BLaER1 (cell line): Measurements from ENCODE around the gene BBOX1.

Experiments used
- H3K27ac ChIP-seq: shearing (Covaris generic); formaldehyde crosslinking; 2 replicates; pipeline ENCODE4 v1.8.1; 2022
- H3K27me3 ChIP-seq: shearing (Covaris generic); formaldehyde crosslinking; 2 replicates; pipeline ENCODE4 v1.8.1; 2022
- H3K36me3 ChIP-seq: shearing (Covaris generic); formaldehyde crosslinking; 2 replicates; pipeline ENCODE4 v1.8.1; 2022
- H3K4me1 ChIP-seq: shearing (Covaris generic); formaldehyde crosslinking; 2 replicates; pipeline ENCODE4 v1.8.1; 2022
- H3K4me2 ChIP-seq: shearing (Covaris generic); formaldehyde crosslinking; 2 replicates; pipeline ENCODE4 v1.8.1; 2022
- H3K4me3 ChIP-seq: shearing (Covaris generic); formaldehyde crosslinking; 2 replicates; pipeline ENCODE4 v1.8.1; 2022
- H3K9ac ChIP-seq: shearing (Covaris generic); formaldehyde crosslinking; 2 replicates; pipeline ENCODE4 v1.8.1; 2022
- H3K9me3 ChIP-seq: shearing (Covaris generic); formaldehyde crosslinking; 2 replicates; pipeline ENCODE4 v1.8.1; 2022
- H4K20me1 ChIP-seq: shearing (Covaris generic); formaldehyde crosslinking; 2 replicates; pipeline ENCODE4 v1.8.1; 2022
- Cebpa-rat ChIP-seq: shearing (Covaris generic); IDR thresholded peaks from 2 replicates; pipeline ENCODE4 v1.8.1; 2022

The BBOX1 gene

GRCh38 chr11:27095059-27095458 is 54.4 kb downstream of the BBOX1 start:
- peaks cover 21% of the 10 kb centered on the region for H3K9me3 ChIP-seq
- H3K27me3 ChIP-seq, result no peaks in the 10 kb centered on the region
- no peak for TF ChIP-seq Cebpa-rat
- no peaks in the 10 kb centered on the region for H3K36me3 ChIP-seq
- no peaks in the 10 kb centered on the region for H3K4me1 ChIP-seq
- H3K9ac ChIP-seq, result no peak overlapping the region
- no peaks in the 10 kb centered on the region for H4K20me1 ChIP-seq
- H3K27ac ChIP-seq, result no peak overlapping the region
- H3K4me2 ChIP-seq, result no peak overlapping the region
- no peak overlapping the region for H3K4me3 ChIP-seq

GRCh38 chr11:27095887-27096286 is 55.3 kb downstream of the BBOX1 start:
- Histone ChIP-seq H4K20me1 (no peaks in the 10 kb centered on the region), H3K9me3 (peaks cover 13% of the 10 kb centered on the region), H3K36me3 (no peaks in the 10 kb centered on the region), H3K4me2 (no peak overlapping the region), H3K4me3 (no peak overlapping the region), H3K27ac (no peak overlapping the region), H3K27me3 (no peaks in the 10 kb centered on the region), H3K4me1 (no peaks in the 10 kb centered on the region), H3K9ac (no peak overlapping the region)
- TF ChIP-seq Cebpa-rat, result no peak

- no peak for TF ChIP-seq Cebpa-rat
- Histone ChIP-seq H4K20me1 (no peaks in the 10 kb centered on the region), H3K9me3 (0 out of 2 replicates have a peak, but pooled peaks cover under 1% of the 10 kb centered on the region), H3K4me1 (no peaks in the 10 kb centered on the region), H3K9ac (no peak overlapping the region), H3K27ac (no peak overlapping the region), H3K36me3 (no peaks in the 10 kb centered on the region), H3K4me3 (no peak overlapping the region), H3K4me2 (no peak overlapping the region), H3K27me3 (no peaks in the 10 kb centered on the region)
These were observed 56.9 kb downstream of the BBOX1 start for GRCh38 chr11:27097551-27097950.

GRCh38 chr11:27100534-27100933 is 59.9 kb downstream of the BBOX1 start:
- no peak overlapping the region for H3K9ac ChIP-seq
- TF ChIP-seq Cebpa-rat, result no peak
- H3K27me3 ChIP-seq, result no peaks in the 10 kb centered on the region
- H3K36me3 ChIP-seq, result no peaks in the 10 kb centered on the region
- H3K4me1 ChIP-seq, result no peaks in the 10 kb centered on the region
- no peaks in the 10 kb centered on the region for H3K9me3 ChIP-seq
- H3K27ac ChIP-seq, result no peak overlapping the region
- H3K4me2 ChIP-seq, result no peak overlapping the region
- no peaks in the 10 kb centered on the region for H4K20me1 ChIP-seq
- H3K4me3 ChIP-seq, result no peak overlapping the region

- Histone ChIP-seq H3K9ac (no peak overlapping the region), H3K36me3 (no peaks in the 10 kb centered on the region), H3K4me1 (no peaks in the 10 kb centered on the region), H3K27ac (no peak overlapping the region), H3K27me3 (no peaks in the 10 kb centered on the region), H4K20me1 (no peaks in the 10 kb centered on the region), H3K9me3 (no peaks in the 10 kb centered on the region), H3K4me2 (no peak overlapping the region), H3K4me3 (no peak overlapping the region)
- no peak for TF ChIP-seq Cebpa-rat
These were observed 66.9 kb downstream of the BBOX1 start for GRCh38 chr11:27107548-27107947.

GRCh38 chr11:27108809-27109208 is 68.2 kb downstream of the BBOX1 start:
- Histone ChIP-seq H3K4me2 (no peak overlapping the region), H3K4me3 (no peak overlapping the region), H3K27ac (no peak overlapping the region), H3K4me1 (no peaks in the 10 kb centered on the region), H3K9me3 (no peaks in the 10 kb centered on the region), H3K36me3 (no peaks in the 10 kb centered on the region), H4K20me1 (no peaks in the 10 kb centered on the region), H3K9ac (no peak overlapping the region), H3K27me3 (no peaks in the 10 kb centered on the region)
- no peak for TF ChIP-seq Cebpa-rat

GRCh38 chr11:27111896-27112295 is 71.3 kb downstream of the BBOX1 start:
- H3K4me3 ChIP-seq, result no peak overlapping the region
- H4K20me1 ChIP-seq, result no peaks in the 10 kb centered on the region
- H3K4me2 ChIP-seq, result no peak overlapping the region
- no peaks in the 10 kb centered on the region for H3K27me3 ChIP-seq
- no peak for TF ChIP-seq Cebpa-rat
- H3K9ac ChIP-seq, result no peak overlapping the region
- H3K36me3 ChIP-seq, result no peaks in the 10 kb centered on the region
- H3K4me1 ChIP-seq, result no peaks in the 10 kb centered on the region
- no peaks in the 10 kb centered on the region for H3K9me3 ChIP-seq
- H3K27ac ChIP-seq, result no peak overlapping the region

GRCh38 chr11:27112946-27113345 is 72.3 kb downstream of the BBOX1 start:
- H3K36me3 ChIP-seq, result no peaks in the 10 kb centered on the region
- no peaks in the 10 kb centered on the region for H3K9me3 ChIP-seq
- H3K4me3 ChIP-seq, result no peak overlapping the region
- TF ChIP-seq Cebpa-rat, result no peak
- no peaks in the 10 kb centered on the region for H3K4me1 ChIP-seq
- H3K4me2 ChIP-seq, result no peak overlapping the region
- no peaks in the 10 kb centered on the region for H4K20me1 ChIP-seq
- no peaks in the 10 kb centered on the region for H3K27me3 ChIP-seq
- no peak overlapping the region for H3K27ac ChIP-seq
- H3K9ac ChIP-seq, result no peak overlapping the region

GRCh38 chr11:27115051-27115650 is 74.5 kb downstream of the BBOX1 start:
- no peak overlapping the region for H3K9ac ChIP-seq
- H3K4me1 ChIP-seq, result no peaks in the 10 kb centered on the region
- no peak overlapping the region for H3K27ac ChIP-seq
- H3K4me3 ChIP-seq, result no peak overlapping the region
- TF ChIP-seq Cebpa-rat, result no peak
- no peaks in the 10 kb centered on the region for H3K36me3 ChIP-seq
- no peak overlapping the region for H3K4me2 ChIP-seq
- H3K9me3 ChIP-seq, result no peaks in the 10 kb centered on the region
- no peaks in the 10 kb centered on the region for H4K20me1 ChIP-seq
- no peaks in the 10 kb centered on the region for H3K27me3 ChIP-seq

- no peak overlapping the region for H3K27ac ChIP-seq
- H3K36me3 ChIP-seq, result no peaks in the 10 kb centered on the region
- no peaks in the 10 kb centered on the region for H3K9me3 ChIP-seq
- no peaks in the 10 kb centered on the region for H4K20me1 ChIP-seq
- no peak for TF ChIP-seq Cebpa-rat
- no peaks in the 10 kb centered on the region for H3K27me3 ChIP-seq
- H3K4me1 ChIP-seq, result no peaks in the 10 kb centered on the region
- no peak overlapping the region for H3K4me2 ChIP-seq
- no peak overlapping the region for H3K9ac ChIP-seq
- no peak overlapping the region for H3K4me3 ChIP-seq
These were observed 76.1 kb downstream of the BBOX1 start for GRCh38 chr11:27116684-27117083.

- Histone ChIP-seq H3K4me2 (no peak overlapping the region), H3K4me3 (no peak overlapping the region), H3K36me3 (no peaks in the 10 kb centered on the region), H3K4me1 (no peaks in the 10 kb centered on the region), H3K9me3 (no peaks in the 10 kb centered on the region), H3K27ac (no peak overlapping the region), H3K9ac (no peak overlapping the region), H3K27me3 (no peaks in the 10 kb centered on the region), H4K20me1 (no peaks in the 10 kb centered on the region)
- no peak for TF ChIP-seq Cebpa-rat
These were observed 77.8 kb downstream of the BBOX1 start for GRCh38 chr11:27118371-27118770.
